Measurements from ENCODE around the gene CREB3. TPM values are rescaled to one million over a fixed set of nuclear protein-coding genes. Genes with fewer than 3 reads are reported as not detected.

CREB3 gene
- total and polyA plus RNA-seq, 2 of the 4 experiments (the other 2 are of a cell fraction): 60.7 to 106 TPM

- Histone ChIP-seq H3K4me2 (ENCODE audit: low read depth, low read length) (peak overlapping the region; percentile 97), H3K27ac (ENCODE audit: insufficient read depth, low read length) (peak overlapping the region; percentile 18), H3K36me3 (ENCODE audit: control insufficient read depth, insufficient read depth, low read length) (peaks cover 65% of the 10 kb centered on the region), H2BK15ac (ENCODE audit: low read depth, low read length) (no peak overlapping the region), H3K23ac (ENCODE audit: low read depth, low read length) (peak overlapping the region; percentile 92), H3K14ac (replicated peaks; ENCODE audit: low read depth, low read length) (peak overlapping the region; percentile 50), H3K79me1 (ENCODE audit: low read depth in 1 of 2, low read length in 2 of 2) (peaks cover 13 to 85% of the 10 kb centered on the region in 2 experiments), H4K20me1 (ENCODE audit: insufficient read depth, low read length) (peaks cover 82% of the 10 kb centered on the region), H2AK9ac (replicated peaks; ENCODE audit: low read depth, low read length, poor library complexity) (peak overlapping the region; percentile 34), H3K4me3 (ENCODE audit: insufficient read depth, low read depth, low read length) (peak overlapping the region; percentile 26), H4K5ac (ENCODE audit: low read depth, low read length) (no peak overlapping the region), H3K9me1 (ENCODE audit: insufficient read depth, low read length) (peaks cover 41% of the 10 kb centered on the region), H2BK5ac (ENCODE audit: low read depth, low read length, poor library complexity, severe bottlenecking) (peak overlapping the region; percentile 98), H3K56ac (ENCODE audit: extremely low read depth, insufficient read depth, low read length) (peak overlapping the region; percentile 22; the same call in 1 of the 2 replicates), H3K9ac (ENCODE audit: low read depth, low read length) (peak overlapping the region; percentile 58), H3K9me3 (ENCODE audit: control insufficient read depth, insufficient read depth, low read length) (no peaks in the 10 kb centered on the region), H2AFZ (replicated peaks; ENCODE audit: low read length, poor library complexity) (peak overlapping the region; percentile 17), H2BK20ac (ENCODE audit: low read depth, low read length) (no peak overlapping the region), H4K8ac (ENCODE audit: low read depth in 2 of 2, low read length in 2 of 2) (no peak overlapping the region), H3K18ac (ENCODE audit: low read depth, low read length) (peak overlapping the region; percentile 8; the same call in 1 of the 2 replicates), H3K4me1 (ENCODE audit: control insufficient read depth, insufficient read depth, low read length) (peaks cover 51% of the 10 kb centered on the region), H4K91ac (ENCODE audit: insufficient read depth, low read depth, low read length) (no peak overlapping the region), H3K27me3 (ENCODE audit: control insufficient read depth, insufficient read depth, low read length) (no peaks in the 10 kb centered on the region), H2AK5ac (ENCODE audit: low read depth, low read length) (no peak overlapping the region), H3K4ac (ENCODE audit: low read depth, low read length) (no peak overlapping the region), H2BK120ac (ENCODE audit: low read depth, low read length) (no peak overlapping the region)
- no TSS peak for BruUV-seq (replicated peaks)
- peak; percentile 45; the same call in 1 of the 2 replicates for TF ChIP-seq MXI1 (IDR thresholded peaks at IDR 0.05; ENCODE audit: borderline replicate concordance, low read depth, low read length)
- TF ChIP-seq, protein P1, sequence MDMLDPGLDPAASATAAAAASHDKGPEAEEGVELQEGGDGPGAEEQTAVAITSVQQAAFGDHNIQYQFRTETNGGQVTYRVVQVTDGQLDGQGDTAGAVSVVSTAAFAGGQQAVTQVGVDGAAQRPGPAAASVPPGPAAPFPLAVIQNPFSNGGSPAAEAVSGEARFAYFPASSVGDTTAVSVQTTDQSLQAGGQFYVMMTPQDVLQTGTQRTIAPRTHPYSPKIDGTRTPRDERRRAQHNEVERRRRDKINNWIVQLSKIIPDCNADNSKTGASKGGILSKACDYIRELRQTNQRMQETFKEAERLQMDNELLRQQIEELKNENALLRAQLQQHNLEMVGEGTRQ (IDR thresholded peaks at IDR 0.05; ENCODE audit: low read depth, low read length): no peak
- no peak for ATAC-seq (ENCODE audit: low read depth)
- intact Hi-C loops (cut with micrococcal nuclease): loop anchor here (10.0 kb wide), 1 partner anchor 82 kb away; the partner anchor contains the start of gene TESK1
- in situ Hi-C loops (cut with MboI; ENCODE audit: low sequenced_read_pairs): no loop called here
- ChIA-PET POLR2A (ENCODE audit: unreplicated experiment) (interaction anchor here (0.6 to 3.8 kb wide), 9 partner anchors 8 to 29 kb away, joined by 3 to 14 read pairs (median 5); partner anchors contain the start of genes CCDC107 and RMRP), CTCF (no interaction called here)
- DNase-seq: peak; percentile 60
- dilution Hi-C loops (cut with HindIII; ENCODE audit: low sequenced_read_pairs, unreplicated experiment): no loop called here
- WGBS, 2 experiments (ENCODE audit: extremely low coverage in 2 of 2, insufficient read length in 1 of 2): 68% methylated on average over 3 of the region's 11 CpGs; no CpG with 5 or more reads in 1 of the 2 experiments
Measured at GRCh38 chr9:35686222-35687203, 46.0 kb upstream of the CREB3 start.

Data from IMR-90 (cell line).